OCI-LY7 (cell line): ENCODE results near the gene DUSP28. TPM values are rescaled to one million over a fixed set of nuclear protein-coding genes. Genes with fewer than 3 reads are reported as not detected.

Source experiments
- BruUV-seq: library from RNA; stranded (reverse); fragments of 400-500 nt; replicated peaks from 2 replicates; lab custom pipeline; 2021; lab: Mats Ljungman, UMichigan
- CTCF ChIA-PET: fragments of 300-600 bp; sonication (Branson Sonifier 250); formaldehyde crosslinking; loops from one replicate; lab custom pipeline; 2022; ENCODE audit warnings: antibody characterized with exemption; ENCODE audit not compliant: unreplicated experiment; lab: Charles Lee
- POLR2A ChIA-PET: fragments of 300-600 bp; sonication (Branson Sonifier 250); formaldehyde crosslinking; loops from one replicate; lab custom pipeline; 2022; ENCODE audit warnings: antibody characterized with exemption; lab: Charles Lee
- DNase-seq: peaks from one replicate; pipeline ENCODE4 v3.0.0-alpha.2; 2015; ENCODE audit warnings: low spot score
- H2AFZ ChIP-seq: fragments of 200-600 bp; sonication (generic), shearing (Covaris generic); 2 replicates; pipeline ENCODE4 v1.6.1; 2014; ENCODE audit warnings: mild to moderate bottlenecking, antibody characterized with exemption, low read length, moderate library complexity
- H3K27ac ChIP-seq: fragments of 200-600 bp; sonication (generic); 2 replicates; pipeline ENCODE4 v1.5.1; 2014; ENCODE audit warnings: mixed run types, low read depth, mild to moderate bottlenecking, moderate library complexity, low read length, inconsistent platforms; ENCODE audit not compliant: poor library complexity, severe bottlenecking
- H3K36me3 ChIP-seq: fragments of 200-600 bp; sonication (generic); 2 replicates; pipeline ENCODE4 v1.6.1; 2014; ENCODE audit warnings: mild to moderate bottlenecking, antibody characterized with exemption, low read length, moderate library complexity, mixed read lengths; ENCODE audit not compliant: insufficient read depth
- H3K4me1 ChIP-seq: fragments of 200-600 bp; sonication (generic); 2 replicates; pipeline ENCODE4 v1.5.1; 2014; ENCODE audit warnings: mild to moderate bottlenecking, low read length; ENCODE audit not compliant: insufficient read depth, poor library complexity, severe bottlenecking
- H3K4me2 ChIP-seq: fragments of 200-600 bp; sonication (generic); 2 replicates; pipeline ENCODE4 v1.6.1; 2014; ENCODE audit warnings: mild to moderate bottlenecking, low read length
- H3K4me3 ChIP-seq: fragments of 200-600 bp; sonication (generic); 2 replicates; pipeline ENCODE4 v1.5.1; 2014; ENCODE audit warnings: mild to moderate bottlenecking, low read depth, low read length; ENCODE audit not compliant: poor library complexity, severe bottlenecking
- H3K79me2 ChIP-seq: fragments of 200-600 bp; sonication (generic); 2 replicates; pipeline ENCODE4 v1.6.1; 2016; ENCODE audit warnings: low read depth, mild to moderate bottlenecking, low read length, moderate library complexity, mixed read lengths; ENCODE audit not compliant: insufficient read depth
- H3K9me2 ChIP-seq: fragments of 200-600 bp; sonication (generic); 2 replicates; pipeline ENCODE4 v1.6.1; 2016; ENCODE audit warnings: mild to moderate bottlenecking, low read length, mixed read lengths; ENCODE audit not compliant: insufficient read depth
- H3K9me3 ChIP-seq: fragments of 200-600 bp; sonication (generic); 2 replicates; pipeline ENCODE4 v1.6.1; 2014; ENCODE audit warnings: mild to moderate bottlenecking, mixed run types, low read length, mixed read lengths
- H4K20me1 ChIP-seq: fragments of 200-600 bp; sonication (generic); 2 replicates; pipeline ENCODE4 v1.6.1; 2014; ENCODE audit warnings: mild to moderate bottlenecking, antibody characterized with exemption, low read length, moderate library complexity, mixed read lengths; ENCODE audit not compliant: insufficient read depth
- CTCF ChIP-seq: fragments of 200-600 bp; sonication (generic); conservative IDR thresholded peaks from 2 replicates; pipeline ENCODE4 v1.5.1; 2014; ENCODE audit warnings: mild to moderate bottlenecking, antibody characterized with exemption, low read length, moderate library complexity, mixed read lengths
- EZH2phosphoT487 ChIP-seq: fragments of 200-600 bp; sonication (generic); IDR thresholded peaks from 2 replicates; pipeline ENCODE4 v1.6.1; 2018; ENCODE audit warnings: low read depth, borderline replicate concordance, mild to moderate bottlenecking, mixed run types, antibody characterized with exemption, low read length, moderate library complexity, mixed read lengths
- intact Hi-C: fragments of 100-400 bp; cut with micrococcal nuclease; formaldehyde crosslinking; loops from one replicate; pipeline ENCODE4 v1.10.0; 2022; ENCODE audit not compliant: unreplicated experiment
- total RNA-seq, 2 experiments: library from RNA; depleted of rRNA in 1 of 2; stranded (reverse); fragments of >200 nt in 1 of 2; shearing (Covaris generic) in 1 of 2; gene quantifications; 2 replicates each; pipeline ENCODE4 v1.2.3, GENCODE V29; 2014 to 2022

DUSP28 gene
- total RNA-seq, 2 experiments from 2014 or later, result 15.8 to 17.6 TPM

GRCh38 chr2:240554767-240555493 is 5.2 kb upstream of the DUSP28 start:
- Histone ChIP-seq H3K4me3 (no peak overlapping the region), H3K4me2 (no peak overlapping the region), H3K27ac (no peak overlapping the region), H3K79me2 (peaks cover 45% of the 10 kb centered on the region; the same call in 1 of the 2 replicates), H3K9me2 (no peaks in the 10 kb centered on the region), H4K20me1 (no peaks in the 10 kb centered on the region), H3K9me3 (peaks cover 12% of the 10 kb centered on the region; the same call in 1 of the 2 replicates), H3K36me3 (peaks cover 72% of the 10 kb centered on the region), H2AFZ (no peak overlapping the region), H3K4me1 (peaks cover 52% of the 10 kb centered on the region)
- POLR2A ChIA-PET, result interaction anchor here (0.6 kb wide), 2 partner anchors 12 to 70 kb away, joined by 3 to 4 read pairs; partner anchors contain the start of gene GPR35
- CTCF ChIA-PET, result no interaction called here
- intact Hi-C loops, result no loop called here
- TF ChIP-seq CTCF, result no peak
- TF ChIP-seq EZH2phosphoT487, result no peak
- no TSS peak for BruUV-seq
- no peak for DNase-seq

DNA sequence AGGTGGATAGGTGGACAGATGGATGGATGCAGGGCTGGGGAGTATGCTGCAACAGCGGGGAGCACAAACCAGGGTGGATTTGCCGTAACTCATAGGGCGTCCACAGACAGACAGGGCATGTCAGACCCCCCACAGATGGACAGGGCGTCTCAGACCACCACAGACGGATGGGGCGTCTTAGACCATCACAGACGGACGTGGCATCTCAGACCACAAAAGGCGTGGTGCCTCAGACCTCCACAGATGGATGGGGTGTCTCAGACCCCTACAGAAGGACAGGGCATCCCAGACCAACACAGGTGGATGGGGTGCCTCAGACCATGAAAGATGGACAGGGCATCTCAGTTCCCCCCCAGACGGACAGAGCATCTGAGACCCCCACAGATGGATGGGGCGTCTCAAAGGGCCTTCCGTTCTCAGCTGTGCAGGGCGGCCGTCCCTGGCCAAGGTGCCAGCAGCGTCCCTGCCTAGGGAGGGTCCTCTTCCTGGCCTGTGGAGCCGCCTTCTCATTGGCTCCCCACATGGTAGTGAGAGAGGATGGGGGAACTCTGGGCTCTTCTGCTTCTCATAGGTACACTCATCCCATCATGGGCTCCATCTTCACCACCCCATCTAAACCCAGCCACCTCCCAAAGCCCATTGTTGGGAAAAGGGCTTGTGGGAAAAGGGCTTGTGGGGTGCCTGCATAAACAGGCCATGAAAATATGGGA is 4.5 kb upstream of the DUSP28 start:
- intact Hi-C loops, result loop anchor here (1.0 kb wide), 1 partner anchor 41 kb away; no protein-coding TSS in a partner anchor
- no peak for DNase-seq
- no peaks in the 10 kb centered on the region for H4K20me1 ChIP-seq
- no peak overlapping the region for H3K4me2 ChIP-seq
- H3K4me1 ChIP-seq, result peaks cover 53% of the 10 kb centered on the region
- no peak overlapping the region for H3K27ac ChIP-seq
- H2AFZ ChIP-seq, result no peak overlapping the region
- no TSS peak for BruUV-seq
- ChIA-PET CTCF (interaction anchor here (1.4 kb wide), 1 partner anchor 42 kb away, joined by 4 read pairs; no protein-coding TSS in a partner anchor), POLR2A (interaction anchor here (0.6 kb wide), 1 partner anchor 70 kb away, joined by 4 read pairs; the partner anchor contains the start of gene GPR35)
- peaks cover 44% of the 10 kb centered on the region; the same call in 1 of the 2 replicates for H3K79me2 ChIP-seq
- peaks cover 66% of the 10 kb centered on the region for H3K36me3 ChIP-seq
- no peak overlapping the region for H3K4me3 ChIP-seq
- H3K9me2 ChIP-seq, result no peaks in the 10 kb centered on the region
- TF ChIP-seq EZH2phosphoT487 (no peak), CTCF (no peak)
- H3K9me3 ChIP-seq, result peaks cover 9% of the 10 kb centered on the region; the same call in 1 of the 2 replicates
